ENCODE results near the gene TTC34.

The TTC34 gene

GRCh38 chr1:2587071-2587859 lies 214.2 kb downstream of the TTC34 start:
- DNase-seq, result no peak

- peak; percentile 91 for DNase-seq
These were observed 215.1 kb downstream of the TTC34 start, which contains the start of gene PRXL2B for GRCh38 chr1:2586154-2587070. PRXL2B (plus strand) TSS chr1:2586777; CDS start chr1:2586886, 109 bp downstream.
